IPS DF 4.7 (cell line): ENCODE data around the gene MRAP2.

Source experiments
- DNase-seq: peaks from one replicate; pipeline ENCODE4 v3.0.0-alpha.2; 2013; ENCODE audit warnings: low spot score; ENCODE audit errors: extremely low read depth

MRAP2 gene

GRCh38 chr6:84033523-84034451 is at the start of gene MRAP2:
MRAP2 (plus strand) TSS chr6:84033772; CDS start chr6:84055319, 21,547 bp downstream.
- no peak for DNase-seq

- DNase-seq: no peak
These were observed 49.2 kb upstream of the MRAP2 start for GRCh38 chr6:83984411-83984810.

- DNase-seq: no peak
These were observed 48.3 kb upstream of the MRAP2 start for GRCh38 chr6:83985308-83985713.

GRCh38 chr6:83985715-83986114 is 47.9 kb upstream of the MRAP2 start:
- DNase-seq: no peak

GRCh38 chr6:83998021-83998584 is 35.5 kb upstream of the MRAP2 start:
- DNase-seq: no peak

GRCh38 chr6:84001119-84001518 is 32.5 kb upstream of the MRAP2 start:
- DNase-seq: no peak

GRCh38 chr6:84002226-84002625 is 31.3 kb upstream of the MRAP2 start:
- no peak for DNase-seq

- no peak for DNase-seq
These were observed 30.4 kb upstream of the MRAP2 start for GRCh38 chr6:84003131-84003530.

- no peak for DNase-seq
These were observed 29.9 kb upstream of the MRAP2 start for GRCh38 chr6:84003654-84004053.

GRCh38 chr6:84007871-84008270 is 25.7 kb upstream of the MRAP2 start:
- DNase-seq: no peak

- DNase-seq: no peak
These were observed 20.2 kb upstream of the MRAP2 start for GRCh38 chr6:84013354-84013753.

GRCh38 chr6:84013931-84014330 is 19.6 kb upstream of the MRAP2 start:
- no peak for DNase-seq

- DNase-seq: no peak
These were observed 17.5 kb upstream of the MRAP2 start for GRCh38 chr6:84016029-84016428.

- DNase-seq: no peak
These were observed 15.7 kb upstream of the MRAP2 start for GRCh38 chr6:84017709-84018452.

- no peak for DNase-seq
These were observed 15.0 kb upstream of the MRAP2 start for GRCh38 chr6:84018453-84019061.

GRCh38 chr6:84019141-84019841 is 14.3 kb upstream of the MRAP2 start:
- no peak for DNase-seq

- DNase-seq: no peak
These were observed 13.7 kb upstream of the MRAP2 start for GRCh38 chr6:84019842-84020211.

- DNase-seq: no peak
These were observed 11.9 kb upstream of the MRAP2 start for GRCh38 chr6:84021625-84022024.

GRCh38 chr6:84026721-84027164 is 6.8 kb upstream of the MRAP2 start:
- DNase-seq: no peak

- no peak for DNase-seq
These were observed 6.0 kb upstream of the MRAP2 start for GRCh38 chr6:84027340-84028181.
